Colonic mucosa (tissue), 4 donors: ENCODE results near the gene GSK3A. TPM values are rescaled to one million over a fixed set of nuclear protein-coding genes. Genes with fewer than 3 reads are reported as not detected.

ENCODE experiments used
- DNase-seq: peaks from one replicate; pipeline ENCODE4 v3.0.0-alpha.2; 2020
- H3K27ac ChIP-seq: fragments of 200-600 bp; one replicate; pipeline ENCODE4 v1.8.0; 2021
- H3K27me3 ChIP-seq: fragments of 200-600 bp; one replicate; pipeline ENCODE4 v1.8.0; 2021
- H3K36me3 ChIP-seq: fragments of 200-600 bp; one replicate; pipeline ENCODE4 v1.8.0; 2021
- H3K4me1 ChIP-seq: fragments of 200-600 bp; one replicate; pipeline ENCODE4 v1.8.0; 2021; ENCODE audit warnings: mild to moderate bottlenecking
- H3K4me3 ChIP-seq: fragments of 200-600 bp; one replicate; pipeline ENCODE4 v1.8.0; 2021
- H3K9ac ChIP-seq, 2 donors: one replicate each; pipeline ENCODE4 v1.7.0; 2013; ENCODE audit warnings: control low read depth in 2 of 2, low read depth in 2 of 2, low read length in 2 of 2
- H3K9me3 ChIP-seq: fragments of 200-600 bp; one replicate; pipeline ENCODE4 v1.8.0; 2021
- intact Hi-C: fragments of 100-400 bp; cut with DNase I; formaldehyde crosslinking; loops from one replicate; pipeline ENCODE4 v1.14.1; 2022
- total RNA-seq, 2 donors: library from RNA; stranded (reverse); fragmentation: NEBNext Ultra II Directional in 1 of 2; extraction: Animal tissue kit (Norgen Biotek cat#: 25700) in 1 of 2; gene quantifications; one replicate each; pipeline ENCODE4 v1.2.1, GENCODE V29; 2021
- TF ChIP-seq, protein P1 (sequence below): fragments of 200-600 bp; IDR thresholded peaks from one replicate; pipeline ENCODE4 v1.8.0; 2022; ENCODE audit warnings: antibody characterized with exemption, mild to moderate bottlenecking
- donor health status: healthy.
- donor health status: DM: no; HTN: no; CAD: no.
- donor health status: DM: no; HTN: no; CAD: no.

GSK3A gene
- total RNA-seq, 2 donors from 2014 or later: 47.8 to 51.8 TPM

DNA sequence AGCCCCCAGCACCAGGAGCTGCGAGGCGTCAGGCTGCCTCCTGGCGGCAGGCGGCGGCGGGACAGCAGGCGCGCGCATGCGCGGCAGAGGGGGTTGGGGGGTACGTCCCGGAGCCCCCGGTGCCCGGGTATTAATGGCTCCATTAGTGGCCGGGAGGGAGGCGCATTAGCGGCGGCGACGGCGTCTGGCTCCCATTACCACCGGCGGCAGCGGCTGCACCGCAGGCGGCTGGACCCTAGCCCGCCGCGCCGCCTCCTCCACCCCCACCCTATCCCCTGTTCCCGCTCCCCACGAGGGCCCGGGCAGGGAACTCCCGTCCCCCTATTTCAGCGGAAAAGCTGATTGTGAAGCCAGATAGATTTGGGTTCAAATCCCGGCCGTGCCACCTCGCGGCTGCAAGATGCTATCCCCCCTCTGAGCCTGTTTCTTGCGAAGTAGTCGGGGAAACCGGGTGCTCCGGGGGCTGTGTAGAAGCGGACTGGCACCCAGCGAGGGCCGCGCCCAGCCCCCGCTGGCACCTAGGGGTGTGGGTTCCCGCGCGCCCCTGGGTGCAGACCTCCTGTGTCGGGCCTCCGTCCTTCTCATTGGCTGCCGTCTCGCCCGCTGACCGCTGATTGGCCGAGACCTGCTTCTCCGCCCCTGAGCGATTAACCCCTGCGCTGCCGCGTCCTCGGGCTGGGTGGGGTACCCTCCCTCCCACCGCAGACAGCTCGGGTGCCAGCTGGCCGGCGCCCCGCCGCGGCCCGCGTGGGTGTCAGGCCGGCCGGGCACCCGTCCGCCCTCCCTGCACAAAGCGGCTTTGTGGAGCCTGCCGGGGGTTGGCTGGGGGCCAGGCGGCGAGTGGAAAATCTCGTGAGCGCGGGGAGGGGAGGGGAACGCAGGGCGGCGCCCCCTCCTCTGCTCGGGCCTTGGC lies 37.8 kb upstream of the GSK3A start:
- H3K36me3 ChIP-seq: no peaks in the 10 kb centered on the region
- H3K9ac ChIP-seq: peak overlapping the region; percentile 80 to 81
- intact Hi-C loops: loop anchor here (2.0 kb wide), 1 partner anchor 33 kb away; no protein-coding TSS in a partner anchor
- H3K27me3 ChIP-seq: no peaks in the 10 kb centered on the region
- H3K4me1 ChIP-seq: peaks cover 34% of the 10 kb centered on the region
- H3K4me3 ChIP-seq: peak overlapping the region; percentile 73
- DNase-seq: peak; percentile 94
- H3K27ac ChIP-seq: peak overlapping the region; percentile 92
- H3K9me3 ChIP-seq: no peaks in the 10 kb centered on the region
- TF ChIP-seq, protein P1, sequence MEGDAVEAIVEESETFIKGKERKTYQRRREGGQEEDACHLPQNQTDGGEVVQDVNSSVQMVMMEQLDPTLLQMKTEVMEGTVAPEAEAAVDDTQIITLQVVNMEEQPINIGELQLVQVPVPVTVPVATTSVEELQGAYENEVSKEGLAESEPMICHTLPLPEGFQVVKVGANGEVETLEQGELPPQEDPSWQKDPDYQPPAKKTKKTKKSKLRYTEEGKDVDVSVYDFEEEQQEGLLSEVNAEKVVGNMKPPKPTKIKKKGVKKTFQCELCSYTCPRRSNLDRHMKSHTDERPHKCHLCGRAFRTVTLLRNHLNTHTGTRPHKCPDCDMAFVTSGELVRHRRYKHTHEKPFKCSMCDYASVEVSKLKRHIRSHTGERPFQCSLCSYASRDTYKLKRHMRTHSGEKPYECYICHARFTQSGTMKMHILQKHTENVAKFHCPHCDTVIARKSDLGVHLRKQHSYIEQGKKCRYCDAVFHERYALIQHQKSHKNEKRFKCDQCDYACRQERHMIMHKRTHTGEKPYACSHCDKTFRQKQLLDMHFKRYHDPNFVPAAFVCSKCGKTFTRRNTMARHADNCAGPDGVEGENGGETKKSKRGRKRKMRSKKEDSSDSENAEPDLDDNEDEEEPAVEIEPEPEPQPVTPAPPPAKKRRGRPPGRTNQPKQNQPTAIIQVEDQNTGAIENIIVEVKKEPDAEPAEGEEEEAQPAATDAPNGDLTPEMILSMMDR: peak; percentile 82

DNA sequence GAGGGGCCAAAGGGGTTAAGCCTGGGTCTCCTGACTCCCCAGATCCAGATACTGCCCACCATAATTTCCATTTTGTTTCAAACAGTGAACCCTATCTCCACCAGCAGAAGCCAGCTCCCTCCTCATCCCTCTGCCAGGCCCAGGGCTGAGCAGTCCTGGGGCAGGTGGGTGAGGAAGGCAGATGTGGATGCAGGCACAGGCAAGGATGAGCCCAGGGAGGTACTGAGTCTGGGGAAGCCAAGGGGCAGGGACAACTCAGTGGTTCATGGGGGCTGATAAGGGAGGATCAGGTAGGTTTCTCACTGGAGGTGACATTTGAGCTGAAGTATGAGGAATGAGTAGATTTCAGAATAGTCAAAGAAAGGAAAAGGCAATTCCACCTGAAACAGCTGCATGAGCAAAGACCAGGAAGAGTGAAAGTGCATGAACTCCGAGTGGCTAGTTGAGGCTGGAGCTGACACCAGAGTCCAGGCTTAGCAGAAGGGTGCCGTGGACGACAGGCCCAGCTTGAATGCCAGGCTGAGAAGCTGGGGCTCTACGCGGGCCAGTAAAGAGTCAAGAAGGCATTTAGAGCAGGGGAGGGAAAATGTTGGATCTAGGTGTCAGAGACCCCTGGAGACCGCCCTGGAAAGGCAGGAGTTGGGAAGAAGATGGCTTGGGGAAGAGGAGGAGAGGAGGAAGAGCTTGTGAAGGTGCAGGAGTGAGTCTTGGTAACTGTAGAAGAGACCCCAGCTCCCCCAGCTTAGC lies 36.9 kb upstream of the GSK3A start:
- peak overlapping the region; percentile 92 for H3K27ac ChIP-seq
- no peaks in the 10 kb centered on the region for H3K9me3 ChIP-seq
- TF ChIP-seq, protein P1: no peak
- peak overlapping the region; percentile 80 to 81 for H3K9ac ChIP-seq
- H3K27me3 ChIP-seq: no peaks in the 10 kb centered on the region
- H3K4me1 ChIP-seq: peaks cover 28% of the 10 kb centered on the region
- intact Hi-C loops: loop anchor here (2.0 kb wide), 1 partner anchor 33 kb away; no protein-coding TSS in a partner anchor
- DNase-seq: no peak
- peak overlapping the region; percentile 73 for H3K4me3 ChIP-seq
- no peaks in the 10 kb centered on the region for H3K36me3 ChIP-seq

DNA sequence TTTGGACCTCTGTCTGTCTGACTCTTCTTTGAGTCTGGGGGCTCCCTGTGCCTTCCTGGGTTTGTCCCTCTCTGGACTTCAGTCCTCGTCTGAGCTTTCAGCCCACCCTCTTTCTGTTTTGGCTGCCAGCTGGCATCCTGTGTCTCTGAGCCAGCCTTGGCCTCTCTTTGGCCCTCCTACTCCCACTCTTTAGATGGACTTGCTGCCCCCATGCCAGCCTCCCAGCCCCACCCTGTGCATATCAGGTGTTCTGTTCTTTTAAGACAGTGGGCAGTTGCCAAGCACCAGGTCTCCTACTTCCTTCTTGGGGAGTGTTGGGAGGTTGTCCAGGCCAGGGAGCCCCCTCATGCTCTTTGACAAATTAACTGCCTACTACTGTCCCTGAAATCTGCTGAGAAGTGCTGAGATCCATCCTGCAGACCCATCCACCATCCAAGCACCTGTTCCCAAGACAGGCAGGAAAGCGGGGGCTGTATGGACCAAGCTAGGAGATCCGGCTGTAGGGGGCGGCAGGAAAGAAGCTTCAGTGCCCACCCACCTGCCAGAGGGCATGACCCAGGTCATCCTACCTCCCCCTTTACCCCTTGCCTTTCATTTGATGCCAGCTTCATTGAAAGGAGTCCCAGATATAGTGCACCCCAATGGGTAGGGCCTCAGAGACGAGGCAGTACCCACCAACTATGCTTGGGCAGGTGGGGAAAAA lies 36.2 kb upstream of the GSK3A start:
- peaks cover 28% of the 10 kb centered on the region for H3K4me1 ChIP-seq
- no peaks in the 10 kb centered on the region for H3K9me3 ChIP-seq
- H3K36me3 ChIP-seq: no peaks in the 10 kb centered on the region
- peak overlapping the region; percentile 49 to 81 for H3K9ac ChIP-seq
- TF ChIP-seq, protein P1: no peak
- no peaks in the 10 kb centered on the region for H3K27me3 ChIP-seq
- peak; percentile 54 for DNase-seq
- H3K27ac ChIP-seq: peak overlapping the region; percentile 9
- H3K4me3 ChIP-seq: no peak overlapping the region
- intact Hi-C loops: loop anchor here (2.0 kb wide), 1 partner anchor 32 kb away; no protein-coding TSS in a partner anchor

DNA sequence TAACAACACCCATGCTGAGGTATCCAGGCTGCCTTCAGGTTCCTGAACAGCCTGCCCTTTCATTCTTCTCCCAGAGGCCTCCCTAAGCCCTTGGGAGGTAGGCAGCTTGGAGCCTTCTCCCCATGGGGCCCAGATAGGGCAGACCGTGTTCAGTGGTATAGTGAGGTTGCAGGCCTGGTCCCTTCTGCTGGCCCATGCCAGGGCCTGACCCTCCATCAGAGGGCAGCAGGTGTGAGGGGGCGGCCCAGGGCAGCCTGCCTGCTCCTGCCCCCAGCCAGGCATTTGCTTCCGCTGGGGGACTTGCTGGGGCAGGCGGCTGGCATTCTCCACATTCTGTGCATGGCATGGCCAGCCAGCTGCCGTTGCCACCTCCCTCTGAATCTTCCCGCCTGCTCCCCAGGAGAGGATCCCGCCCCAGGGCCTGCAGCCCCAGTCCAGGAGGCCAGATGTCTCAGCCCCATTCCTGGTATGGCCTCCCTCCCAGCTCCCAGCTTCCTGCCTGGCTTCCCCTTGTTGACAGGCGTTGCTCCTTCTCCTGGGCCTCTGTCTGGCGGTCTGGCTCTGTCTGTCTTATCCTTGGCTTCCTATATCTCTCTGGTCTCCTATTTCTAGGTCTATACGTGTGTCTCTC lies 35.5 kb upstream of the GSK3A start:
- H3K27ac ChIP-seq: peak overlapping the region; percentile 9
- H3K36me3 ChIP-seq: no peaks in the 10 kb centered on the region
- H3K9ac ChIP-seq: peak overlapping the region; percentile 1 to 49
- TF ChIP-seq, protein P1: no peak
- peaks cover 23% of the 10 kb centered on the region for H3K4me1 ChIP-seq
- intact Hi-C loops: loop anchor here (2.0 kb wide), 1 partner anchor 31 kb away; no protein-coding TSS in a partner anchor
- no peak for DNase-seq
- H3K27me3 ChIP-seq: no peaks in the 10 kb centered on the region
- no peak overlapping the region for H3K4me3 ChIP-seq
- no peaks in the 10 kb centered on the region for H3K9me3 ChIP-seq
